GM19328 (cell line): Measurements from ENCODE around the gene LMF2.

Experiments
- ATAC-seq: cut with Tn5 transposase; IDR thresholded peaks from one replicate; pipeline ENCODE4 v1.9.1; 2021; ENCODE audit warnings: mild to moderate bottlenecking, moderate library complexity; ENCODE audit not compliant: unreplicated experiment

LMF2 gene

DNA sequence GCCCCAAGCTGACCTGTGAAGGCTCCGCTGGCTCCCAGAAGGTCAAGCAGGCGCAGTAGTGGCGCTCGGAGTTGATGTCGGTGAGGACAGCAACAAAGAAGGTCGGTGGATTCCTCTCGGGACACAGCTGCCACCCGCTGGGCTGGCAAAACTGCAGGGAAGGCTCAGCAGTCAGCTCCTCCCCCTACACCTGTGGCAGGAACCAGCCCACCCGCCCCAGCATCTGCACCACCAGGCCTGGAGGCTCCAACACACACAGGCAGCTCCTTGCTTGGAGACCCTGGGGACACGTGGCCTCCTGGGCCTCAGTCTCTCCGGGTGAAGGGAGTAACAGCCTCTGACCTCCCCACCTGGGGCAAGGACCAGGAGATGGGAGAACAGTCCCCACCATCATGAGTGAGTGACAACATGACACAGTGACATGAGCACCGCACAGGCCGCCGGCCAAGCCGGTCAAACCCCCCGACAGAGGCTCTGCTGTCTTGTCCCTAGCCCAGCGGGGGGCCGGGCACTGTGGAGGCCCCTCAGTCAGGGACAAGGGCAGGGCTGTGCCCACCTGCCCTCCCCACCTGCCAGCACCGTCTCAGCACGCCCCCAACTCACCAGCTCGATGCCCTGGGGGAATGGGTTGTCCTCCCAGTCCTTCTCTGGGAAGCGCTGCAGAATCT, 39.6 kb downstream of the LMF2 start:
- ATAC-seq, result no peak

DNA sequence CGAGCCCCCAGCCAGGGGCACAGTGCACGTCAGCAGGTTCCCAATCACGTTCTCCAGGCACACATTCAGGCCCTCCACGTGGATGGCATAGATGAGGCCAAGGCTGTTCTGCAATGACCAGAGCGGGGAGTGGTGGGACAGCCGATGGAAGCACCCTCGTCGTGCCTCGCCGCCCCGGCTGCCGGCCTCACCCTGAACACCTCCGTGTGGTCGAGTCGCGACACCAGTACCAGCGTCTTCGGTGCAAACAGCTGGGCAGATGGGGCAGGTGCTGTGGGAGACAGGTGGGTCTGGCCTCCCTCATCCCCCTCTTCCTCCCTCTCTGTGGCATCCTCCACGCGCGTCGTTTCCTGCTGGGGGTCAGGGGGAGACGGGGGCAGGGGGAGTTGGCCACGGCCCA, 40.2 kb downstream of the LMF2 start:
- ATAC-seq, result no peak

DNA sequence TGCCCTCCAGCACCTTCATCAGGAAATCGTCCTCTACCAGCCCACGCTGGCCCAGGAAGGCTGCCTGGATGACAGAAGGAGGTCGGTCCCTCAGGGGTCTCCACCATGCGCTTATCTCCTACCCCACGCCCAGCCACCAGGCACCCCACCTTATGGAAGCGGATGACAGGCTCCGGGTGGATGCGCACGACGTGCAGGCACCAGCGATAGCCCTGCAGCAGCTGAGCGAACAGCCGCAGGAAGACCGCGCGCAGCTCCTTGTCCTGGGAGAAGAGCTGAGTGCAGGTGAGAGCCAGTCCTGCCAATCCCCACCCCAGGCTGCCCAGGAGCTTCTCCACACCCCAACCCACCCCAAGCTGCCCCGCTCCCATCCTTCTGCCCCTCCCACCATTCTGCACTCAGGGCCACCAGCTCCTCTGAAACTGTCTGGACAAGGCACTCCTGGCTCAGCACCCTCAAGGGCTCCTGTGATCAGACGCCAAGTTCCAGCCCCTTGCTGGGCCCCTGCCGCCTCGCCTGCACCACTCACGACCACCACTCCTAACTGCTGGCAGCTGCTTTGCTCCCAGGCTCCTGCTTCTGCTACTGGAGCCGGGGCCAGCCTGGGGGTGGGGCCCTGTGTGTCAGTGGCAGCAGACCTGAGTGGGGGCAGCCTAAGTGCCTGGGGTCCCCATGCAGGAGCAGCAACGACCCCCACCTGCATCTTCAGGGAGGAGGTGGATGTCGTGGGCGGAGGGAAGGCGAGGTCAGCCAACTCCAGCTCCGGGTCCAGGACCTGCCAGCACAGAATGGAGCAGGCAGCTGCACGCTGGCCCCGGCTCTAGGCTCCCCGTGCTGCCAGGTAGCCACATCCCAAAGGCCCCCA, 42.2 kb downstream of the LMF2 start:
- ATAC-seq, result no peak

DNA sequence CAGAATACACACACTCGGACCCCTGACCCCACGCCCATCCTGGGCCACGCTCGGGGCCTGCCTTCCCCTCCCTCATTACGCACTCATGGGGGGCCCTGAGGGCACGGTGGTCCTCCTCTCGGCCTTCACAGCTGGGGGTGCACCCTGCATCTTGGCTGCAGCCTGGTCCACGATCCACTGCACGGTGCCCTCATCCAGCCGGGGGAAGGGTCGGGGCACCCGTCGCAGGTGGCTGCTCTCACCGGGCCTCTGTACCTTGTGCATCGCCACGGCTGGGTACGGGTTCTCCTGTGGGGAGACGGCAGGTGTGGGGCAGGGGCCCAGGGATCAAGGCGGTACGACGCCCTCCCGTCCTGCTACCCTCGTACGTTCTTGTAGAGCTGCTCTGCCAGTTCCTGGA, 43.1 kb downstream of the LMF2 start:
- ATAC-seq, result no peak

DNA sequence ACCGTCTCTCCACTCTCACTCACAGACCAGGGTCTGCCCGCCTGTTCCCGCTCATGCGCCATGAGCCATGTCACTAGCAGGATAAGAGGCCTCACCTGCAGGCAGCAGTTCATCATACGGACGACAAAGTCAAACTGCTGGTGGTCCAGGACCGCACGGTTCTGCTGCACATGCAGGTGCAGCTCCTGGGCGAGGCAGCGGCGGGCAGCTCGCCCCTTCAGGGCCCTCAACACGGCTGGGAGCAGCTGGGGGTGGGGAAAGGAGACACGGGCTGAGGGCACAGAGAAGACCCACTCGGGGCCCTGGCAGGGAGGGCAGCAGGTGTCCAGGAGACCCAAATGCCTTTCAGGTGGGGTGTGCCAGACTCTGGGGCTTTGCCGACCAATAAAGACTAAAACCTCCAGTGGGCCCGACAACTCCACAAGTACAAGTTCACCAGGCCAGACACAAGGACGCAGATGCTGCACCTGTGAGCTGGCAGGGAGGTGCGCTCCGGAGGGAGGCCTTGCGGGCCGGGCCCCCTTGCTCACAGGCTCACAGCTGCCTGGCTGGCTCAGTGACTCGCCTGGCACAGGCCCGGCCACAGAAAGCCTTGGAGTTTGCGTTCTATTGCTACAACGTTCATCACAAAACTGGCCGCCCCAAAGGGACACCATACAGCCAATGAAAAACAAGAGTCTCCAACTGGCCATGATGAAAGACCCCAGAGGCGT, 44.2 kb downstream of the LMF2 start:
- ATAC-seq, result no peak

DNA sequence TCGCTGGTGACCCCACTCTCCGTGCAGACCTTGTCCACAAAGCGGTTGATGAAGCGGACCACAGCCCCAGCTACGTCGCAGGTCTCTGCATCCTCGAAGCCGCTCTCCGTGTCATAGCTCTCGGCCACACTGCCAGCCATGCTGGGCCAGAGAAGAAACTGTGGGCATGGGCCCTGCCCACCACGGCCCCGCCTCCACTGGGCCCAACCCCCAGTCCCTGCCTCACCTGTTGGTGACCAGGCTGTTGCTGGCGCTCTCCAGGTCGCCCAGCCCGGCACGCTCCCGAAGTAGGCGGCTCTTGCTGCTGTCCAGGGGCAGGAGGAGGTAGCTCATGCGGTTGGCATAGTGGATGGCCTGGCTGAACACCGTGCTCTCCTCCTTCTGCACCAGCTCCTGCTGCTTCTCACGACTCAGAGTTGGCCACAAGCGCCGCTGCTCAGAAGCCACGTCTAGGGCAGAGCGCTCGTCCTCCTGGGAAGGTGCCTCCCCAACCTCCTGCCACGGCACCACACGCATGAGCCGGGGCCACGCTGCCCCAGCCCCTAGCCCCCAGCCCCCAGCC, 45.4 kb downstream of the LMF2 start:
- ATAC-seq, result no peak

DNA sequence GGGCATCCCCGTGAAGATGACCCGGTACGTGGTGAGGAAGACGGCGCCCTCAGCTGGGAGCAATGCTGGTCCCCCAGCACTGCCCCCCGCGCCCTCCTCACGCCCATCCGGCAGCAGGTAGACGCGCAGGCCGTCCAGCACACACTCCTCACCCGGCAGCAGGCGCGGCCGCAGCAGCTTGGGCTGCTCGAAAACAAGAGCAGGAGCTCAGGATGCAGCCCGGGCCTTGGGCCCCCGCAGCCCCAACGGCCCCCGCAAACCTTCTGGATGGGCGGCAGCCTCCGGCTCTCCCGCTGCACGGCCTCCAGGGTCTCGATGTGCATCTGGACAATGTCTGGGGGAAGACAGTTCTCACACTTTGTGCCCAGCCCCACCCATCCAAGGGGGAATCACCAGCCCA, 46.0 kb downstream of the LMF2 start:
- ATAC-seq, result no peak

DNA sequence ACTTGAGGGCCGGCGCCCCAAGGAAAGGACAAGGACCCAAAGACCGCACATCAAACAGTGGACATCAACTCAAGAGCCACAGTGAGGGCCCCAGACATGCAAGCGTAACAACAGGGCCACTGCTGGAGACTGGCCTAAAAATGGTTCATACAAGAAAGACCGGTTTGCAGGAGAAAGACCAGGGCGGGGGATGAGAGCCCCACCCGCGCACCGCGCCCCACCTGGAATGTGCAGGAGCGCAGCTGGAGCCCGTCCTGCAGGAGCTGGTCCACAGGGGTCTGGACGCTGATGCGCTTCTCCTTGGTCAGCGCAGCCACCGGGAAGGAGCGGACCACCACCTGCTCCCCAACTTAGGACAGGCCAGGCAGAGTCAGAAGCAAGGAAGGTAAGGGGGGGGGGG, 46.6 kb downstream of the LMF2 start:
- no peak for ATAC-seq

DNA sequence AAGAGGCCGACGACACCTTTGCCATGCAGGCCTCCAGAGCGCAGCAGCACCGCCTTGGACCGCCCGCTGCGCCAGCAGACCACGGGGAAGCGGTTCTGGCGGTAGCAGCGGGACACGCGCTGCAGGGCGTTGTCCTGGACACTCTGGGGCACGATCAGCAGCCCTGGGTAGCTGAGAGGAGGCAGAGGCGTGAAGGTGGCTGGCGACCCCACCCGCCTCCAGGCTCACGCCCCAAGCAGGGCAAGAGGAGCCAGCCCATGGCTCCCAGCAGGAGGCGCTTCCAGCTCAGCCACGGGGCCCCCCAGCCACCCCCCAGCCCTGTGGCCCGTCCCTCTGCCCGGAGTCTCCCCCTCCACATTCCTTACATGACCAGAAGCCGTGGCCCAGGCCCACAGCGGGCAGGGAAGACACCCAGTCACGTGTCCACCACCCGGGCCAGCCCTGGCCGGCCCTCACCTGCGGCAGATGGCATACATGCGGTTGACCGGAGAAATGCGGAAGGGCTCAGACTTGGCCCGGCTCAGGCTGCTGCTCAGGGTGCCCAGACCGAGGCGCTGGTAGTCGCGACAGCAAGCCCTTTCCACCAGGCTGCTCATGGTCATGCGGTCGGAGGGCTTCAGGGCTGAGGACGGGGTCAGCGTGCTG, 47.9 kb downstream of the LMF2 start:
- ATAC-seq, result no peak

DNA sequence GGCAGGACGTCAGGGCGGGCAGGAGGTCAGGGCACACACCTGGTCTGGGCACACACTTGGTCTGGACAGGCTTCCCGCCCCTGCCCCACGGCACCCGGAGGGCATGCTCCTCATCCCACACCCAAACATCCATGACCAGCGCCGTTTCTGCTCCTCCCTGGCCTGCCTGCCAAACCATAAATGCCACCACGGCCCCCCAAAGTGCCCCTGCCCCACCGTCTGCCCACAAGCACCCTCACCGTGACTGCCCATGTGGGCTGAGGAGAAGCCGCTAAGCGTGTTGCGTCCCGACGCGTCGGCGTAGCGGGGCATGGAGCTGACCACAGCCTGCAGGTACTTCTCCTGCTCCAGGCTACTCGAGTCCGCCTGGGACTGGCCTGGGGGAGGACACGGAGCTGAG, 48.5 kb downstream of the LMF2 start:
- no peak for ATAC-seq

DNA sequence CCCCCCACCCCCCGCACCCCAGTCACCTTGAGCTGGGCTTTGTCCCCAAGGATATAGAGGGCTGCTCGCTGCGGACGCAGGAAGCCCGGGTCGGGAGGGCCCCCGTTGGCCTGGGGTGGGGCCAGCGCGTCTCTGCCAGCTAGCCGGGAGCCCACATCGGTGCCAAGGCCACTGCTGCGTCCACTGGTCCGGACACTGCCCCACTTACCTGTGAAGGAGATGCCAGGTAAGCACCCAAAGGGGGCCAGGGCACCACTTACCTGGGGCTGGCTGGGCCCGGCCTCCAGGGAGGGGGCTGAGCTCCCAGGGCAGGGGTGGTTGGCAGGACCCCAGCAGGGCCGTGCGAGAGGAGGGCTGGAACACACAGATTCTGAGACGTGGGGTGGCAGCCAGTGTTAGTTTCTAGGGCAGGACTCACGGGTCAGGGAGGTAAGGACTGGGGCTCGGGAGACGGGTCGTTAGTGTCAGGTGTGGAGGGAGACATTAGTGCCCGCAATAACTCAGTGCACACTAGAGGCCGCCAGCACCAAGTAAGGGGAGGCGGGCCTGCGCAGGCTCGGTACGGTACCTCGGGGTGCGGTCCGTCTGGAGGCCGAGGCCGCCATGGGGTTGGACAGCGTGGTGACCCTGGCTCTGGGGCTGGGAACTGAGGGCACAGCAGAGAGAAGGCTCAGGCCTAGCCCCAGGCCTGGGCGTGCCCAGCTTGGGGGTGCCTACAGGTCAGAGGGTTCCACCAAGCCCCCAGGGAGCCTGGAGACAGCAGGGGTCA, 50.9 kb downstream of the LMF2 start:
- ATAC-seq, result no peak

DNA sequence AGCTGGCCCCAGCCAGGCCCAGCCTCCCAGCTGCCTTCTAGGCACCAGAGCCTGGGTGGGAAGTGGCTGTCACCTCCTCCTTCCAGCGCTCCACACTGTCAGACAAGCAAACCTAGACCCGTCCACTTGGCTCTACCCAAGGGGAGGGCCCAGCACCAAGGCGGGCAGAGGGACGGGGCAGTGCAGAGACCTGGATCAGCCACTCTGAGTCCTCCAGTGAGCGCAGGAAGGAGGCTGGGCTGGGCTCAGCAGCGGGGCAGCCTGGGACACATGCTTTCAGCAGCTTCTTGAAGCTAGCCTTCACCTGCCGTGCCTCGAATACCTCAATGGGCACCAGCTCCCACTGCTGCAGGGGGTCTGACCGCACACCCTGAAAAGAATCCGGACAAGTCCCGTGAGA, 51.5 kb downstream of the LMF2 start:
- no peak for ATAC-seq

DNA sequence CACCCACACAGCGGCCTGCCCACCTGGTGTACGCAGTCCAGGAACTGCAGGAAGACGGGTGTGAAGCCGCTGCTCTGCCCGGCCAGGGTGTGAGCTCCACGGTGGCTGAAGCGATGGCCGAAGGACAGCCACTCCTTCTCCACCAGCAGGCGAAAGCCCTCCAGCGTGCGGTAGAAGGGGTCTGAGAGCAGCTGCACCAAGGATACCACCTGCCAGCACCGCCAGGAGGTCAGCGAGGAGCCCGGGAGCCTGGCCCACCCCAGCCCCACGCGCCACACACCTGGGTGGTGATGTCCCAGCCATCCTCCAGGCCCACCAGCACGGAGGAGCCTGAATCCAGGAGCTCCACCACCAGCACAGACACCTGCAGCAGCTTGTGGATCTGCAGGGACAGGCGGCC, 52.3 kb downstream of the LMF2 start:
- ATAC-seq, result no peak

DNA sequence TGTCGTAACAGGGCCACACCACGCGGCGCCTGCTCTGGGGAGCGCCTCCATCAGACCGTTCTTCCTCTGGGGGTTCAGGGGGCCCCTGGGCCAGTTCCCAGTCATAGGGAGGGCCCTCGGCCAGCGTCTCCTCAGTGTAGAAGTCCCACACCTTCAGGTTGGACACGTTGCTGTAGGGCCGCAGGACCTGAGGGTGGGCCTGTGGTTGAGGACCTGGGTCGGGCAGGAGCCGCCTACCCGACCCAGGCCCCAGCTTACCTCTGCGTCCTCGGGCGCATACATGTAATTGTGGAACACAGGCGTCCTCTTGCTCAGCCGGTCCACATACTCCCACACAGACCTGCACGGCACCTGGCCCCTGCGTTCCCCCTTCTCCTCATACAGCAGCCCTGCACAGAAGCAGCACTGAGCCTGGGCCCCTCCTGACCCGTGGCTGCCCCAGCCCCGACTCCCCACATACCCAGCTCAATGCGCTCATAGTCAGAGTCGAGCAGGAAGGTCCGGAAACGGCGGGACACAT, 52.9 kb downstream of the LMF2 start:
- ATAC-seq, result no peak
